ENCODE data around the gene SSMEM1.

GRCh38 chr7:130179631-130180030, 28.0 kb upstream of the SSMEM1 start:
- no peak for TF ChIP-seq EZH2 (IDR thresholded peaks at IDR 0.05)
- TF ChIP-seq POLR2AphosphoS5 (IDR thresholded peaks at IDR 0.05; ENCODE audit: borderline replicate concordance, low read depth, low read length): no peak
- no peak for TF ChIP-seq FOXP2 (optimal IDR thresholded peaks at IDR 0.05; ENCODE audit: control extremely low read depth, extremely low read length, insufficient read depth)

Measured in SK-N-MC (cell line).